Neutrophil (primary cell): ENCODE data around the gene CTNNA2.

ENCODE experiments used
- H3K27ac ChIP-seq: fragments of 200-600 bp; sonication (generic); 2 replicates; pipeline ENCODE4 v1.5.1; 2016; ENCODE audit warnings: mild to moderate bottlenecking, moderate library complexity
- H3K27me3 ChIP-seq: fragments of 200-600 bp; sonication (generic); 2 replicates; pipeline ENCODE4 v1.6.0; 2016; ENCODE audit warnings: mild to moderate bottlenecking
- H3K36me3 ChIP-seq: fragments of 200-600 bp; sonication (generic); 2 replicates; pipeline ENCODE4 v1.5.1; 2017
- H3K4me1 ChIP-seq, 2 experiments: fragments of 200-600 bp in 1 of 2; sonication (generic) in 1 of 2; 1 replicate in 1 of 2; 2 replicates in 1 of 2; pipeline versions ENCODE4 v1.5.1 to v1.6.1; 2013 to 2016; ENCODE audit warnings: low read depth in 1 of 2, low read length in 1 of 2, mild to moderate bottlenecking in 1 of 2, moderate library complexity in 1 of 2; ENCODE audit not compliant: control insufficient read depth in 1 of 2, insufficient read depth in 1 of 2
- H3K4me3 ChIP-seq, 2 experiments: fragments of 200-600 bp in 1 of 2; sonication (generic) in 1 of 2; 1 replicate in 1 of 2; 2 replicates in 1 of 2; pipeline ENCODE4 v1.5.1; 2013 to 2016; ENCODE audit warnings: low read depth in 1 of 2, low read length in 1 of 2, mild to moderate bottlenecking in 1 of 2, moderate library complexity in 1 of 2
- H3K9me3 ChIP-seq: fragments of 200-600 bp; sonication (generic); 2 replicates; pipeline ENCODE4 v1.5.1; 2016
- CTCF ChIP-seq: fragments of 200-600 bp; sonication (generic); IDR thresholded peaks from 2 replicates; pipeline ENCODE4 v1.5.1; 2016; ENCODE audit warnings: antibody characterized with exemption

CTNNA2 gene

GRCh38 chr2:80255918-80256781, 743.3 kb downstream of the CTNNA2 start:
- H3K36me3 ChIP-seq, result no peaks in the 10 kb centered on the region
- H3K4me3 ChIP-seq, result no peak overlapping the region
- no peak for TF ChIP-seq CTCF
- no peaks in the 10 kb centered on the region for H3K9me3 ChIP-seq
- no peaks in the 10 kb centered on the region for H3K27me3 ChIP-seq
- no peaks in the 10 kb centered on the region for H3K4me1 ChIP-seq
- no peak overlapping the region for H3K27ac ChIP-seq

DNA sequence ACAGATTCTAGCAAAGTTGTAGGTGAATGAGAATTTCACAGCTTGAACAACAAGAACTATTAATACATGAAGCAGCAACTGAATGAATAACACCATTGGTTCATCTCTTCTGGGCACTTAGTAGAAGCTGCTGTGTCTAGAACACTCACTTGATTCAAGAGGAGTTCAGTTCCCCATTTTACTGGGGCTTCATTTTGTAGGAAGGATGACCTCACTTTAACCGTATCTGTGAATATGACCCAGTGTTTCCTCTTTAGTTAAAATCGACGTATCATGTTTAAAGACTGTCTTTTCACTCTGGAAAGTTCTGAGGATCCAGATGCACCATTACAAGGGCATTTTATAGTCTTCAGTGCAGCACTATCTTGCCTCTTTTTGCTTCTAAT, 743.9 kb downstream of the CTNNA2 start:
- H3K4me3 ChIP-seq, result no peak overlapping the region
- no peaks in the 10 kb centered on the region for H3K27me3 ChIP-seq

DNA sequence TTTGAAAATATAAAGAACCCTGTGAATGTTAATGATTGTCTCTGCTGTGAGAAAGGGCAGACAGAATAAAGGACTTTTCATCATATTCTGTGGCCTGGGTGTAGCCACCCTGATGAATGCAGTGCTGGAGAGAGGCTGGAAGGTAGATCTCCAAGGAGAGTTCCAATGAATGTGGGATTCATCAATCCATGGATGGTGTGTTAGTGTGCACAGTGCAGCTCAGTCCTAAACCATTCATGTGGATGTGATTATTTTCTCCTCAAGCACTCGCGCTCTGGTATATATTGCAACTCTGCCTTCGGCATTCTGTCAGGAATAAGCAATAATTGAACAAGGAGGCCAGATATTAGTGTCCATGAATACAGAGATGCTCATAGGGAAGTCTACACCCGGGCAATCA, 744.6 kb downstream of the CTNNA2 start:
- H3K27me3 ChIP-seq, result no peaks in the 10 kb centered on the region
- H3K4me3 ChIP-seq, result no peak overlapping the region
- H3K36me3 ChIP-seq, result no peaks in the 10 kb centered on the region
- no peaks in the 10 kb centered on the region for H3K4me1 ChIP-seq
- H3K27ac ChIP-seq, result no peak overlapping the region
- H3K9me3 ChIP-seq, result no peaks in the 10 kb centered on the region
- no peak for TF ChIP-seq CTCF

More for the DNA sequence above, 743.9 kb downstream of the CTNNA2 start:
- no peak for TF ChIP-seq CTCF
- Histone ChIP-seq H3K4me1 (no peaks in the 10 kb centered on the region), H3K27ac (no peak overlapping the region), H3K9me3 (no peaks in the 10 kb centered on the region), H3K36me3 (no peaks in the 10 kb centered on the region)

- Histone ChIP-seq H3K27me3 (no peaks in the 10 kb centered on the region), H3K27ac (no peak overlapping the region), H3K36me3 (no peaks in the 10 kb centered on the region), H3K4me3 (no peak overlapping the region), H3K9me3 (no peaks in the 10 kb centered on the region), H3K4me1 (no peaks in the 10 kb centered on the region)
- TF ChIP-seq CTCF, result no peak
Measured at GRCh38 chr2:80258341-80258740, 745.5 kb downstream of the CTNNA2 start.

DNA sequence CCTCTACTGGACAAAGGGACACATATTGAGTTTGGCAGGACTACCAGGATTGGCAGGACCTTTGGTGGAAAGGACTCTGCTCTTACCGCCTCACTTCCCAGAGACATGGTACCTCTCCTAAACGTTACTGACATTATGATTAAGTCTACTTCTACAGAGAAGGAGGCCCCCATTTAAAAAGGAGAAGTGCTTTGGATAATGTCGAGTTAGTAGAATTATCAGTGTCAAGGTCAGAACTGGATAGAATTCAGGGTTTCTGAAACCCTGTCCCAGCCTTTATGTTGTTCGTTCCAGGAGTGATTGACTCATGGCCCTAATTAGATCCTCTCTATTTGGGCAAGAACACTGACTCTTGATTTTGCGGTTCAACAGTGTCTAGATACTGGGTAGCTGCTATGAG, 745.9 kb downstream of the CTNNA2 start:
- Histone ChIP-seq H3K27ac (no peak overlapping the region), H3K9me3 (no peaks in the 10 kb centered on the region), H3K36me3 (no peaks in the 10 kb centered on the region), H3K4me1 (no peaks in the 10 kb centered on the region), H3K4me3 (no peak overlapping the region), H3K27me3 (no peaks in the 10 kb centered on the region)
- TF ChIP-seq CTCF, result no peak
